Measurements from ENCODE around the gene C2CD5. TPM values are rescaled to one million over a fixed set of nuclear protein-coding genes. Genes with fewer than 3 reads are reported as not detected.

Gene C2CD5
- total and polyA plus RNA-seq, 2 of the 13 experiments (the other 11 are each of a cell fraction or from before 2014, with no cell fraction given): 12.6 to 14.6 TPM

- ChIA-PET CTCF (ENCODE audit: low intra/inter-chr PET ratio, low total read pairs) (no interaction called here), POLR2A (no interaction called here)
- Histone ChIP-seq H3K9me3 (ENCODE audit: low read length) (no peaks in the 10 kb centered on the region), H3K36me3 (replicated peaks in 1 of 2; ENCODE audit: control insufficient read depth in 1 of 2, insufficient read depth in 2 of 2, low read length in 2 of 2) (no peaks in the 10 kb centered on the region; a peak in 3 of 5 replicates), H3K4me2 (ENCODE audit: low read depth, low read length) (no peak overlapping the region), H2AFZ (ENCODE audit: low read length) (no peak overlapping the region), H3K79me2 (ENCODE audit: insufficient read depth, low read length) (no peaks in the 10 kb centered on the region), H4K20me1 (ENCODE audit: insufficient read depth, low read length) (no peaks in the 10 kb centered on the region), H3K4me3 (replicated peaks in 1 of 3; ENCODE audit: insufficient read depth in 1 of 3, low read depth in 2 of 3, low read length in 3 of 3) (no peak overlapping the region), H3K4me1 (ENCODE audit: insufficient read depth, low read length) (peaks cover 11% of the 10 kb centered on the region), H3K27ac (ENCODE audit: extremely low read length, insufficient read depth, low read length) (no peak overlapping the region), H3K27me3 (ENCODE audit: control insufficient read depth in 1 of 2, insufficient read depth in 2 of 2, low read length in 2 of 2) (no peaks in the 10 kb centered on the region), H3K9ac (ENCODE audit: insufficient read depth, low read depth, low read length) (no peak overlapping the region)
- no peak for ATAC-seq
- in situ Hi-C loops (cut with HindIII; ENCODE audit: extremely low pct_ligation_motif_present, low pct_unique_long_range_greater_than_20kb): no loop called here
- no TSS peak for BruUV-seq (replicated peaks)
- intact Hi-C loops (cut with micrococcal nuclease; ENCODE audit: unreplicated experiment): no loop called here
- no peak for DNase-seq (ENCODE audit: low spot score)
- 97% methylated on average over 4 of the region's 4 CpGs for whole genome bisulfite sequencing (ENCODE audit: low lambda C conversion rate)
- no peak for TF ChIP-seq ZNF205 (CRISPR knock-in tag; IDR thresholded peaks at IDR 0.05)
- TF ChIP-seq ATF7 (IDR thresholded peaks at IDR 0.05): no peak
- TF ChIP-seq ATF7 (CRISPR knock-in tag; IDR thresholded peaks at IDR 0.05): no peak
- no peak for FAIRE-seq
These were observed 11.2 kb downstream of the C2CD5 start for GRCh38 chr12:22533155-22533554.

DNA sequence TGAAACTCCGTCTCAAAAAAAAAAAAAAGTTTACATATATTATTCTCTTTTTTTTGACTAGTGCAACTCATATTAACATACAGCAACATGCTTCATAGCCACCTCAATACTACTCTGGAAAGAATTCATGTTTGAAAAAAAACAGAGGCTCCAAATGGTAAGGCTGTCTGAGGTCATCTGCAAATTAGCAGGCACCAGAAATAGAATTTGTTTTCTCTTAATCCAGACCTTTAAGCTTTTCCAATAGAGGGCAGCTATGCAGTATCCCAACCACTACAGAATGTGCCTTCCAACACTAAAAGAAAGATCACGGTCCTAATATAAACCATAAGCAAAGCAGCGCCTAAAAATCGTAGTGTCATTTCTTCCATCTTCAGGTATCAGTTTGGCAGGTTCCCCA lies 12.0 kb downstream of the C2CD5 start:
- ATAC-seq: no peak
- H3K36me3 ChIP-seq (replicated peaks in 1 of 2; ENCODE audit: control insufficient read depth in 1 of 2, insufficient read depth in 2 of 2, low read length in 2 of 2): no peaks in the 10 kb centered on the region; a peak in 3 of 5 replicates
- no peak overlapping the region for H3K9ac ChIP-seq (ENCODE audit: insufficient read depth, low read depth, low read length)
- ChIA-PET POLR2A (no interaction called here), CTCF (ENCODE audit: low intra/inter-chr PET ratio, low total read pairs) (no interaction called here)
- no TSS peak for BruUV-seq (replicated peaks)
- H3K4me2 ChIP-seq (ENCODE audit: low read depth, low read length): no peak overlapping the region
- H3K4me3 ChIP-seq (replicated peaks in 1 of 3; ENCODE audit: insufficient read depth in 1 of 3, low read depth in 2 of 3, low read length in 3 of 3): no peak overlapping the region
- no peaks in the 10 kb centered on the region for H3K9me3 ChIP-seq (ENCODE audit: low read length)
- no peaks in the 10 kb centered on the region for H3K27me3 ChIP-seq (ENCODE audit: control insufficient read depth in 1 of 2, insufficient read depth in 2 of 2, low read length in 2 of 2)
- TF ChIP-seq ARID4A (CRISPR knock-in tag; IDR thresholded peaks at IDR 0.05; ENCODE audit: borderline replicate concordance): no peak
- TF ChIP-seq ZSCAN21 (CRISPR knock-in tag; IDR thresholded peaks at IDR 0.05; ENCODE audit: borderline replicate concordance): no peak
- no peak for TF ChIP-seq ZNF160 (CRISPR knock-in tag; IDR thresholded peaks at IDR 0.05)
- no peak for TF ChIP-seq DNMT3B (CRISPR knock-in tag; conservative IDR thresholded peaks at IDR 0.05)
- no peak for TF ChIP-seq GATAD2A (CRISPR knock-in tag; IDR thresholded peaks at IDR 0.05)
- TF ChIP-seq ZNF367 (CRISPR knock-in tag; IDR thresholded peaks at IDR 0.05; ENCODE audit: borderline replicate concordance): no peak
- TF ChIP-seq, protein P1, sequence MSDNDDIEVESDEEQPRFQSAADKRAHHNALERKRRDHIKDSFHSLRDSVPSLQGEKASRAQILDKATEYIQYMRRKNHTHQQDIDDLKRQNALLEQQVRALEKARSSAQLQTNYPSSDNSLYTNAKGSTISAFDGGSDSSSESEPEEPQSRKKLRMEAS (IDR thresholded peaks at IDR 0.05): no peak
- no peak for TF ChIP-seq MXD4 (CRISPR knock-in tag; IDR thresholded peaks at IDR 0.05)
- no peak for TF ChIP-seq ZIK1 (CRISPR knock-in tag; IDR thresholded peaks at IDR 0.05; ENCODE audit: borderline replicate concordance, low read depth)
- TF ChIP-seq, protein P2, sequence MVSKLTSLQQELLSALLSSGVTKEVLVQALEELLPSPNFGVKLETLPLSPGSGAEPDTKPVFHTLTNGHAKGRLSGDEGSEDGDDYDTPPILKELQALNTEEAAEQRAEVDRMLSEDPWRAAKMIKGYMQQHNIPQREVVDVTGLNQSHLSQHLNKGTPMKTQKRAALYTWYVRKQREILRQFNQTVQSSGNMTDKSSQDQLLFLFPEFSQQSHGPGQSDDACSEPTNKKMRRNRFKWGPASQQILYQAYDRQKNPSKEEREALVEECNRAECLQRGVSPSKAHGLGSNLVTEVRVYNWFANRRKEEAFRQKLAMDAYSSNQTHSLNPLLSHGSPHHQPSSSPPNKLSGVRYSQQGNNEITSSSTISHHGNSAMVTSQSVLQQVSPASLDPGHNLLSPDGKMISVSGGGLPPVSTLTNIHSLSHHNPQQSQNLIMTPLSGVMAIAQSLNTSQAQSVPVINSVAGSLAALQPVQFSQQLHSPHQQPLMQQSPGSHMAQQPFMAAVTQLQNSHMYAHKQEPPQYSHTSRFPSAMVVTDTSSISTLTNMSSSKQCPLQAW (CRISPR knock-in tag; IDR thresholded peaks at IDR 0.05): no peak
- H3K27ac ChIP-seq (ENCODE audit: extremely low read length, insufficient read depth, low read length): no peak overlapping the region
- in situ Hi-C loops (cut with HindIII; ENCODE audit: extremely low pct_ligation_motif_present, low pct_unique_long_range_greater_than_20kb) (no loop called here), intact Hi-C loops (cut with micrococcal nuclease; ENCODE audit: unreplicated experiment) (no loop called here)
- no peak for FAIRE-seq
- no peaks in the 10 kb centered on the region for H4K20me1 ChIP-seq (ENCODE audit: insufficient read depth, low read length)
- no peak overlapping the region for H2AFZ ChIP-seq (ENCODE audit: low read length)
- no peak for DNase-seq (ENCODE audit: low spot score)
- peaks cover 6% of the 10 kb centered on the region for H3K4me1 ChIP-seq (ENCODE audit: insufficient read depth, low read length)
- WGBS (ENCODE audit: low lambda C conversion rate): 99% methylated on average over 4 of the region's 4 CpGs
- H3K79me2 ChIP-seq (ENCODE audit: insufficient read depth, low read length): no peaks in the 10 kb centered on the region
